Neural progenitor cell (in vitro differentiated cells): ENCODE measurements around the gene THBS4. TPM values are rescaled to one million over a fixed set of nuclear protein-coding genes. Genes with fewer than 3 reads are reported as not detected.
A peak's percentile ranks its signal among the peaks of the same experiment; 100 is the strongest.

ENCODE experiments used
- DNase-seq: peaks from one replicate; pipeline ENCODE4 v3.0.0-alpha.2; 2016; ENCODE audit warnings: low spot score
- H2AFZ ChIP-seq: fragments of 200-600 bp; sonication (generic); replicated peaks from 2 replicates; pipeline ENCODE4 v1.6.1; 2016; ENCODE audit warnings: antibody characterized with exemption
- H3F3A ChIP-seq: fragments of 200-600 bp; sonication (generic); 2 replicates; pipeline ENCODE4 v1.6.1; 2016; ENCODE audit warnings: antibody characterized with exemption, low read depth
- H3K27ac ChIP-seq: fragments of 200-600 bp; sonication (generic); 2 replicates; pipeline ENCODE4 v1.5.1; 2016; ENCODE audit warnings: mild to moderate bottlenecking
- H3K27me3 ChIP-seq: fragments of 200-600 bp; sonication (generic); 2 replicates; pipeline ENCODE4 v1.6.1; 2016; ENCODE audit warnings: mild to moderate bottlenecking, moderate library complexity
- H3K36me3 ChIP-seq: fragments of 200-600 bp; sonication (generic); 2 replicates; pipeline ENCODE4 v1.5.1; 2016
- H3K4me1 ChIP-seq: fragments of 200-600 bp; sonication (generic); 2 replicates; pipeline ENCODE4 v1.6.1; 2016; ENCODE audit warnings: mixed run types
- H3K4me2 ChIP-seq: fragments of 200-600 bp; sonication (generic); 2 replicates; pipeline ENCODE4 v1.6.1; 2016
- H3K4me3 ChIP-seq: fragments of 200-600 bp; sonication (generic); 2 replicates; pipeline ENCODE4 v1.5.1; 2016
- H3K79me2 ChIP-seq: fragments of 200-600 bp; sonication (generic); 2 replicates; pipeline ENCODE4 v1.6.1; 2016; ENCODE audit warnings: low read depth
- H3K9ac ChIP-seq: fragments of 200-600 bp; sonication (generic); 2 replicates; pipeline ENCODE4 v1.6.1; 2016
- H3K9me3 ChIP-seq: fragments of 200-600 bp; sonication (generic); 2 replicates; pipeline ENCODE4 v1.5.1; 2016; ENCODE audit warnings: low read depth
- H4K20me1 ChIP-seq: fragments of 200-600 bp; sonication (generic); 2 replicates; pipeline ENCODE4 v1.6.1; 2016; ENCODE audit warnings: low read depth
- H3K27ac Mint-ChIP-seq: 3 replicates; pipeline ENCODE4 v1.8.0; 2021; ENCODE audit warnings: mixed read lengths
- H3K27me3 Mint-ChIP-seq: 2 replicates; pipeline ENCODE4 v1.8.0; 2022; ENCODE audit warnings: low read depth, mild to moderate bottlenecking, inconsistent platforms, moderate library complexity, mixed read lengths; ENCODE audit not compliant: insufficient read depth
- H3K36me3 Mint-ChIP-seq: 3 replicates; pipeline ENCODE4 v1.8.0; 2021; ENCODE audit warnings: mixed read lengths
- H3K4me1 Mint-ChIP-seq: 3 replicates; pipeline ENCODE4 v1.8.0; 2021; ENCODE audit warnings: mixed read lengths
- H3K4me3 Mint-ChIP-seq: 3 replicates; pipeline ENCODE4 v1.8.0; 2021; ENCODE audit warnings: mild to moderate bottlenecking, moderate library complexity, mixed read lengths
- H3K9me3 Mint-ChIP-seq: 3 replicates; pipeline ENCODE4 v1.8.0; 2020; ENCODE audit warnings: mixed read lengths
- EZH2 ChIP-seq: fragments of 200-600 bp; sonication (generic); IDR thresholded peaks from 2 replicates; pipeline ENCODE4 v1.6.1; 2017; ENCODE audit warnings: antibody characterized with exemption, mild to moderate bottlenecking, moderate library complexity
- EZH2phosphoT487 ChIP-seq: fragments of 200-600 bp; sonication (generic); IDR thresholded peaks from 2 replicates; pipeline ENCODE4 v1.6.1; 2017; ENCODE audit warnings: antibody characterized with exemption
- total RNA-seq: library from RNA; depleted of rRNA; stranded (reverse); fragments of >200 nt; gene quantifications from 2 replicates; pipeline ENCODE4 v1.2.3, GENCODE V29; 2015; ENCODE audit warnings: low replicate concordance
- TF ChIP-seq, protein P1 (sequence below): fragments of 200-600 bp; sonication (generic); IDR thresholded peaks from 2 replicates; pipeline ENCODE4 v1.5.1; 2017; ENCODE audit warnings: antibody characterized with exemption, mild to moderate bottlenecking

THBS4 gene
- 31.6 and 40.5 TPM in 2 replicates for total RNA-seq

DNA sequence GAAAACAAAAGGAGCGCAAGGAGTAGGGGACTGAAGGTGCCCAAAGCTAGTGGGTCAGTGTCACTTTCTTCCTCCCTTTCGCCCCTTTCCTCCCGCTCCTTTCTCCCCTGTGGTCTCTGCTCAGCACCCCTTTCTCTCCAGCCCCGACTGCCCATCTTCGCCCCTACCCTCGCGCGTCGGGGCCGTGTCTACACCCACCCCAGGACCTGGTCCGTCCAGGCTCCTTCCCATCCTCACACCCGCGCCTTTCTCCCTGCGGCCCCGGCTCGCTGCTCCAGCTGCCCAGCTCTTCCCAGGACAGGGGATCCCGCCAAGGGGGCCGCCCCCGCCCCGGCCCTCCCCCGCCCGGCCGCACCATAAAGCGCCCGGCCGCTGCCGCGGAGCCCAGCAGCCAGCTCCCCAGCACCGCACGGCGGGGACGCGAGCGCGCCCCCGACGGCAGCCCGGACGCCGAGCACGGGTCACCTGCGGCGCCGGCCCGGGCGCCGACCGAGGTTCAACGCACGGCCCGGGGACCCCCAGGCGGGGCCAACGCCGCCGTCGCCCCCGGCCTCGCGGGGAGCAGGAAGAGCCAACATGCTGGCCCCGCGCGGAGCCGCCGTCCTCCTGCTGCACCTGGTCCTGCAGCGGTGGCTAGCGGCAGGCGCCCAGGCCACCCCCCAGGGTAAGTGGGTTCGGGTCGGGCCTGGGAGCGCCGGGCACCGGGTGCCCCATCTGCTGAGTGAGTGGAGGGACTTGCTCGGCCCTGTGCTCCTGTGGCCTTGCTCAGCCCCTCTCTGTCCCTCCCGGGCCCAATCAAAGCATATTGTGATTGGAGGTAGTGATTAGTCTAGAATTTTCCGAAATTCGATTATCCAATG, at the start of gene THBS4:
Gene THBS4 (plus strand): TSS at position 387 of the 860 bp plus-strand sequence. CDS start 190 bp downstream, at position 577.
- H3K27ac Mint-ChIP-seq, result no peak within 1 kb of the TSS

DNA sequence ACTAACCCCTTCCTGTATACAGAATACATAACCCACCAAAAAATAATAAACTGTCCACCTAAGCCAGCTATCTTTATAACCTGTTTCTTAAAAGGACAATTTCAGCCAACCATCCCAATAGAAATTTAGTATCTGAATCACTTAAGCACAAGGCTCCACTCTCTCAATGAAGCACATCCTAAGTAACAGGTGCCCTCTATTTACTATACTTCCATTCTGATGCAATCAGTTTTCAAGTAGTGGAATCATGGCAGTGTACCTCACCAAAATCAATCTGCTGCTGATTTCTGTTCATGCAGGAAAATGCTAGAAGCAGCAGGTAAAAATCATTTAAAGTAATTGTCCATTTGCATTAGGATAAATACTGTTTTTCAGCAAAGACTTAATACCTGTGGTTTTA, 48.9 kb upstream of the THBS4 start:
- Histone ChIP-seq H3K4me1 (peaks cover 9% of the 10 kb centered on the region), H3K4me2 (no peak overlapping the region), H3K9ac (no peak overlapping the region), H3F3A (peaks cover 11% of the 10 kb centered on the region), H3K36me3 (peaks cover 16% of the 10 kb centered on the region), H3K27me3 (no peaks in the 10 kb centered on the region), H3K79me2 (peaks cover 18% of the 10 kb centered on the region), H3K4me3 (no peak overlapping the region), H4K20me1 (no peaks in the 10 kb centered on the region), H3K9me3 (no peaks in the 10 kb centered on the region), H2AFZ (no peak overlapping the region), H3K27ac (no peak overlapping the region)
- Mint-ChIP-seq H3K27me3 (no peaks in the 10 kb centered on the region), H3K4me1 (peaks cover 7% of the 10 kb centered on the region), H3K36me3 (peaks cover 25% of the 10 kb centered on the region), H3K9me3 (no peaks in the 10 kb centered on the region), H3K4me3 (no peak overlapping the region), H3K27ac (no peak overlapping the region)
- TF ChIP-seq, protein P1, sequence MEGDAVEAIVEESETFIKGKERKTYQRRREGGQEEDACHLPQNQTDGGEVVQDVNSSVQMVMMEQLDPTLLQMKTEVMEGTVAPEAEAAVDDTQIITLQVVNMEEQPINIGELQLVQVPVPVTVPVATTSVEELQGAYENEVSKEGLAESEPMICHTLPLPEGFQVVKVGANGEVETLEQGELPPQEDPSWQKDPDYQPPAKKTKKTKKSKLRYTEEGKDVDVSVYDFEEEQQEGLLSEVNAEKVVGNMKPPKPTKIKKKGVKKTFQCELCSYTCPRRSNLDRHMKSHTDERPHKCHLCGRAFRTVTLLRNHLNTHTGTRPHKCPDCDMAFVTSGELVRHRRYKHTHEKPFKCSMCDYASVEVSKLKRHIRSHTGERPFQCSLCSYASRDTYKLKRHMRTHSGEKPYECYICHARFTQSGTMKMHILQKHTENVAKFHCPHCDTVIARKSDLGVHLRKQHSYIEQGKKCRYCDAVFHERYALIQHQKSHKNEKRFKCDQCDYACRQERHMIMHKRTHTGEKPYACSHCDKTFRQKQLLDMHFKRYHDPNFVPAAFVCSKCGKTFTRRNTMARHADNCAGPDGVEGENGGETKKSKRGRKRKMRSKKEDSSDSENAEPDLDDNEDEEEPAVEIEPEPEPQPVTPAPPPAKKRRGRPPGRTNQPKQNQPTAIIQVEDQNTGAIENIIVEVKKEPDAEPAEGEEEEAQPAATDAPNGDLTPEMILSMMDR, result no peak
- TF ChIP-seq EZH2phosphoT487, result no peak
- TF ChIP-seq EZH2, result no peak
- DNase-seq, result no peak

More for the DNA sequence above, at the start of gene THBS4:
- H3K9ac ChIP-seq, result no peak within 1 kb of the TSS
- peaks cover 4% of the 10 kb centered on the region for H3K4me1 ChIP-seq
- TF ChIP-seq EZH2, result no peak
- TF ChIP-seq, protein P1, result no peak
- peak; percentile 60 for TF ChIP-seq EZH2phosphoT487
- H3K4me2 ChIP-seq, result peak within 1 kb of the TSS; percentile 97
- no peaks in the 10 kb centered on the region for H4K20me1 ChIP-seq
- Mint-ChIP-seq H3K36me3 (no peaks in the 10 kb centered on the region), H3K27me3 (peaks cover 28% of the 10 kb centered on the region), H3K4me1 (peaks cover 4% of the 10 kb centered on the region), H3K9me3 (peaks cover 2% of the 10 kb centered on the region), H3K4me3 (peak within 1 kb of the TSS; percentile 87)
- peak; percentile 76 for DNase-seq
- H3K27me3 ChIP-seq, result peaks cover 50% of the 10 kb centered on the region
- H3K27ac ChIP-seq, result no peak within 1 kb of the TSS
- H3K79me2 ChIP-seq, result no peaks in the 10 kb centered on the region
- peaks cover 7% of the 10 kb centered on the region for H3F3A ChIP-seq
- H3K36me3 ChIP-seq, result no peaks in the 10 kb centered on the region
- H3K4me3 ChIP-seq, result peak within 1 kb of the TSS; percentile 63
- H2AFZ ChIP-seq, result peak within 1 kb of the TSS; percentile 97
- no peaks in the 10 kb centered on the region for H3K9me3 ChIP-seq

GRCh38 chr5:79990205-79990597, 44.9 kb upstream of the THBS4 start:
- peaks cover 10% of the 10 kb centered on the region for H3K36me3 Mint-ChIP-seq
- H3K27me3 Mint-ChIP-seq, result no peaks in the 10 kb centered on the region

More at GRCh38 chr5:79990205-79990597, 44.9 kb upstream of the THBS4 start:
- Histone ChIP-seq H2AFZ (no peak overlapping the region), H3K4me3 (peak overlapping the region; percentile 86), H3K4me1 (peaks cover 16% of the 10 kb centered on the region), H3K4me2 (peak overlapping the region; percentile 94), H3K27me3 (no peaks in the 10 kb centered on the region), H3K36me3 (peaks cover 15% of the 10 kb centered on the region), H3K9ac (peak overlapping the region; percentile 86), H3K9me3 (no peaks in the 10 kb centered on the region), H3K79me2 (peaks cover 26% of the 10 kb centered on the region), H3K27ac (peak overlapping the region; percentile 96), H4K20me1 (no peaks in the 10 kb centered on the region), H3F3A (peaks cover 11% of the 10 kb centered on the region)
- no peak for DNase-seq
- H3K4me1 Mint-ChIP-seq, result peaks cover 20% of the 10 kb centered on the region
- TF ChIP-seq EZH2 (no peak), EZH2phosphoT487 (no peak)
- TF ChIP-seq, protein P1, result no peak
- no peaks in the 10 kb centered on the region for H3K9me3 Mint-ChIP-seq
- H3K4me3 Mint-ChIP-seq, result peak overlapping the region; percentile 93
- no peak overlapping the region for H3K27ac Mint-ChIP-seq
